ENCODE measurements around the gene SIAH2. TPM values are rescaled to one million over a fixed set of nuclear protein-coding genes. Genes with fewer than 3 reads are reported as not detected.

Gene SIAH2
- total RNA-seq, 1 donor from 2014 or later, result 44.5 TPM

- no peak overlapping the region for H3K27ac Mint-ChIP-seq
- H3K27me3 Mint-ChIP-seq, result no peaks in the 10 kb centered on the region
- ChIA-PET CTCF (interaction anchor here (1.4 kb wide), 1 partner anchor 10 kb away, joined by 3 read pairs; no protein-coding TSS in a partner anchor), POLR2A (interaction anchor here (0.7 to 2.5 kb wide), 3 partner anchors 8 to 120 kb away, joined by 3 to 14 read pairs (median 5); partner anchors contain the start of gene SIAH2)
- peaks cover 68% of the 10 kb centered on the region for H3K36me3 Mint-ChIP-seq (ENCODE audit: low read depth)
- TF ChIP-seq, protein P1, sequence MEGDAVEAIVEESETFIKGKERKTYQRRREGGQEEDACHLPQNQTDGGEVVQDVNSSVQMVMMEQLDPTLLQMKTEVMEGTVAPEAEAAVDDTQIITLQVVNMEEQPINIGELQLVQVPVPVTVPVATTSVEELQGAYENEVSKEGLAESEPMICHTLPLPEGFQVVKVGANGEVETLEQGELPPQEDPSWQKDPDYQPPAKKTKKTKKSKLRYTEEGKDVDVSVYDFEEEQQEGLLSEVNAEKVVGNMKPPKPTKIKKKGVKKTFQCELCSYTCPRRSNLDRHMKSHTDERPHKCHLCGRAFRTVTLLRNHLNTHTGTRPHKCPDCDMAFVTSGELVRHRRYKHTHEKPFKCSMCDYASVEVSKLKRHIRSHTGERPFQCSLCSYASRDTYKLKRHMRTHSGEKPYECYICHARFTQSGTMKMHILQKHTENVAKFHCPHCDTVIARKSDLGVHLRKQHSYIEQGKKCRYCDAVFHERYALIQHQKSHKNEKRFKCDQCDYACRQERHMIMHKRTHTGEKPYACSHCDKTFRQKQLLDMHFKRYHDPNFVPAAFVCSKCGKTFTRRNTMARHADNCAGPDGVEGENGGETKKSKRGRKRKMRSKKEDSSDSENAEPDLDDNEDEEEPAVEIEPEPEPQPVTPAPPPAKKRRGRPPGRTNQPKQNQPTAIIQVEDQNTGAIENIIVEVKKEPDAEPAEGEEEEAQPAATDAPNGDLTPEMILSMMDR (IDR thresholded peaks at IDR 0.05), result no peak
- H3K4me3 Mint-ChIP-seq, result no peak overlapping the region
- DNase-seq (no peak), ATAC-seq (ENCODE audit: low read depth) (no peak)
- intact Hi-C loops (cut with micrococcal nuclease), result loop anchor here (1.0 kb wide), 1 partner anchor 11 kb away; no protein-coding TSS in a partner anchor
- peaks cover 81% of the 10 kb centered on the region for H3K4me1 Mint-ChIP-seq
- H3K9me3 Mint-ChIP-seq, result no peaks in the 10 kb centered on the region
Observed at GRCh38 chr3:150754896-150755295, 8.1 kb downstream of the SIAH2 start.

DNA sequence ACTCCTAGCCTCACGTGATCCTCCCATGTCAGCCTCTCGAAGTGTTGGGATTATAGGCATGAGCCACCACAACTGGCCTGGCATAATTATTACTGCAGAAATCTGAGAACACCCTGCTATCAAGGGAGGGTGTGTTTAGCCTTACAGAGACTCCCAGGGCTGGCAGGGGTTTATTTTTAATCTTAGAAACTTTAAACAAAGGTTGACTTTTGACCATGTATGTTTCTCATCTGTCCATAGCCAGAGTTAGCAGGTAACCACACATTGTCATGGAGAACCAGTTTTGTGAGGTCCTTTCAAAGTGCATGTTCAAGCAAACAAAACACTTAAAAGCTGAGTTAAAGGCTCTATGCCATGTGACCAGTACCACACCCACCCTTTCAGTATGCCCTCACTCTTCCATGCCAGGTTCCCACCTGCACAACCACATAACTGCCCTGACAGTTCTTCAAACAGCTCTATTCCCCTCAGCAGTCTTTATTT lies 11.1 kb downstream of the SIAH2 start:
- CTCF ChIA-PET, result interaction anchor here (1.2 kb wide), 1 partner anchor 10 kb away, joined by 3 read pairs; no protein-coding TSS in a partner anchor
- ATAC-seq (ENCODE audit: low read depth) (no peak), DNase-seq (no peak)
- Mint-ChIP-seq H3K36me3 (ENCODE audit: low read depth) (peaks cover 58% of the 10 kb centered on the region), H3K27ac (peak overlapping the region; percentile 18), H3K9me3 (no peaks in the 10 kb centered on the region), H3K27me3 (no peaks in the 10 kb centered on the region), H3K4me1 (peaks cover 84% of the 10 kb centered on the region), H3K4me3 (no peak overlapping the region)
- TF ChIP-seq, protein P1 (IDR thresholded peaks at IDR 0.05), result no peak
- POLR2A ChIA-PET, result interaction anchor here (1.8 kb wide), 1 partner anchor 11 kb away, joined by 9 read pairs; the partner anchor contains the start of gene SIAH2
- intact Hi-C loops (cut with micrococcal nuclease), result no loop called here

DNA sequence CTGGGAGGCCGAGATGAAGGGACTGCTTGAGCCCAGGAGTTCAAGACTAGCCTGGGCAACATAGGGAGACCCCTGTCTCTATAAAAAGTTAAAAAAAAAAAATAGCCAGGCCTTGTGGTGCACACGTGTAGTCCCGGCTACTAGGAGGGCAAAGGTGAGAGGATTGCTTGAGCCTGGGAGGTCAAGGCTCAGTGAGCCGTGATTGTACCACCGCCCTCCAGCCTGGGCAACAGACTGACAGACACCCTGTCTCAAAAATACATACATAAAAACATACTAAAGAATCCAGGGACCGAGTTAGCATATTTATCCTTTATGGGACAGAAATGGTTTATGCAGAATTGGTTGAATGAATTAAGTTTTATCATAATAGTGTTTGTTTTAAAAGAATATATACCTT lies 13.7 kb downstream of the SIAH2 start:
- Mint-ChIP-seq H3K36me3 (ENCODE audit: low read depth) (peaks cover 58% of the 10 kb centered on the region), H3K4me3 (no peak overlapping the region), H3K4me1 (peaks cover 89% of the 10 kb centered on the region), H3K27me3 (no peaks in the 10 kb centered on the region), H3K9me3 (no peaks in the 10 kb centered on the region), H3K27ac (peak overlapping the region; percentile 7)
- TF ChIP-seq, protein P1 (IDR thresholded peaks at IDR 0.05), result no peak
- ChIA-PET CTCF (no interaction called here), POLR2A (interaction anchor here (1.2 kb wide), 1 partner anchor 10 kb away, joined by 5 read pairs; no protein-coding TSS in a partner anchor)
- ATAC-seq (ENCODE audit: low read depth), result no peak
- DNase-seq, result no peak
- intact Hi-C loops (cut with micrococcal nuclease), result no loop called here

- DNase-seq, result no peak
- H3K9me3 Mint-ChIP-seq, result no peaks in the 10 kb centered on the region
- ChIA-PET CTCF (no interaction called here), POLR2A (interaction anchor here (6.7 kb wide), 1 partner anchor 13 kb away, joined by 65 read pairs; the partner anchor contains the start of gene SIAH2)
- H3K4me3 Mint-ChIP-seq, result no peak overlapping the region
- intact Hi-C loops (cut with micrococcal nuclease), result loop anchor here (1.0 kb wide), 1 partner anchor 9 kb away; no protein-coding TSS in a partner anchor
- H3K36me3 Mint-ChIP-seq (ENCODE audit: low read depth), result peaks cover 55% of the 10 kb centered on the region
- H3K27ac Mint-ChIP-seq, result peak overlapping the region; percentile 7
- no peaks in the 10 kb centered on the region for H3K27me3 Mint-ChIP-seq
- TF ChIP-seq, protein P1 (IDR thresholded peaks at IDR 0.05), result no peak
- no peak for ATAC-seq (ENCODE audit: low read depth)
- peaks cover 90% of the 10 kb centered on the region for H3K4me1 Mint-ChIP-seq
Observed at GRCh38 chr3:150748684-150749047, 14.3 kb downstream of the SIAH2 start.

GRCh38 chr3:150747886-150748683 lies 14.9 kb downstream of the SIAH2 start:
- H3K4me3 Mint-ChIP-seq, result no peak overlapping the region
- intact Hi-C loops (cut with micrococcal nuclease), result loop anchor here (1.0 kb wide), 2 partner anchors 9 kb away; no protein-coding TSS in a partner anchor
- POLR2A ChIA-PET, result interaction anchor here (6.7 kb wide), 1 partner anchor 13 kb away, joined by 65 read pairs; the partner anchor contains the start of gene SIAH2
- H3K9me3 Mint-ChIP-seq, result no peaks in the 10 kb centered on the region
- CTCF ChIA-PET, result interaction anchor here (1.0 kb wide), 1 partner anchor 27 kb away, joined by 5 read pairs; no protein-coding TSS in a partner anchor
- peaks cover 94% of the 10 kb centered on the region for H3K4me1 Mint-ChIP-seq
- H3K27ac Mint-ChIP-seq, result no peak overlapping the region
- H3K27me3 Mint-ChIP-seq, result no peaks in the 10 kb centered on the region
- peaks cover 49% of the 10 kb centered on the region for H3K36me3 Mint-ChIP-seq (ENCODE audit: low read depth)
- DNase-seq (no peak), ATAC-seq (ENCODE audit: low read depth) (no peak)
- TF ChIP-seq, protein P1 (IDR thresholded peaks at IDR 0.05), result no peak
